Measurements from ENCODE around the gene C12orf42.

DNA sequence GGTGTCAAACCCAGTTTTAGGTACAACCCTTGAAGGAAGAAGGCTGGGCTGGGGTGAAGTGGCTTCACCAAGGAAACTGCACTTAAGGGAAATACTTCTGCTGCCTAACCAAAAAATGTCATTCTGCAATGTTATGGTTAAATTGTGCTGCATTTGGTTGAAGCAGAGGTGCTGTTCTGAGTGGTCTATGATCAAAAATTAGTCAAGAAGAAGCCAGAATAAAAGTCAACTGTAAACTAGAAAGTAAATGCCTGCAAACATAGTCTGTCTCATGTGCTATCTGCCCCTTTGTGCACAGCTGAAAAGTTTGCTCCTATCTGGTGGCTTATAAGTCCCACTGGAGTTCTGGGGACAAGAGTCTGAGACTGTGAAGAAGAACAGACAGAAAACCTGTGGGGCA is 158.8 kb downstream of the C12orf42 start:
- TF ChIP-seq, protein P1, sequence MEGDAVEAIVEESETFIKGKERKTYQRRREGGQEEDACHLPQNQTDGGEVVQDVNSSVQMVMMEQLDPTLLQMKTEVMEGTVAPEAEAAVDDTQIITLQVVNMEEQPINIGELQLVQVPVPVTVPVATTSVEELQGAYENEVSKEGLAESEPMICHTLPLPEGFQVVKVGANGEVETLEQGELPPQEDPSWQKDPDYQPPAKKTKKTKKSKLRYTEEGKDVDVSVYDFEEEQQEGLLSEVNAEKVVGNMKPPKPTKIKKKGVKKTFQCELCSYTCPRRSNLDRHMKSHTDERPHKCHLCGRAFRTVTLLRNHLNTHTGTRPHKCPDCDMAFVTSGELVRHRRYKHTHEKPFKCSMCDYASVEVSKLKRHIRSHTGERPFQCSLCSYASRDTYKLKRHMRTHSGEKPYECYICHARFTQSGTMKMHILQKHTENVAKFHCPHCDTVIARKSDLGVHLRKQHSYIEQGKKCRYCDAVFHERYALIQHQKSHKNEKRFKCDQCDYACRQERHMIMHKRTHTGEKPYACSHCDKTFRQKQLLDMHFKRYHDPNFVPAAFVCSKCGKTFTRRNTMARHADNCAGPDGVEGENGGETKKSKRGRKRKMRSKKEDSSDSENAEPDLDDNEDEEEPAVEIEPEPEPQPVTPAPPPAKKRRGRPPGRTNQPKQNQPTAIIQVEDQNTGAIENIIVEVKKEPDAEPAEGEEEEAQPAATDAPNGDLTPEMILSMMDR (IDR thresholded peaks at IDR 0.05): no peak
- TF ChIP-seq POLR2A (IDR thresholded peaks at IDR 0.05): no peak
- TF ChIP-seq EP300 (IDR thresholded peaks at IDR 0.05): no peak

Data from tibial nerve (tissue), 4 donors.